Measurements from ENCODE around the gene EPN2. TPM values are rescaled to one million over a fixed set of nuclear protein-coding genes. Genes with fewer than 3 reads are reported as not detected.

Gene EPN2
- total RNA-seq, 1 donor from 2014 or later, result 53.9 TPM

DNA sequence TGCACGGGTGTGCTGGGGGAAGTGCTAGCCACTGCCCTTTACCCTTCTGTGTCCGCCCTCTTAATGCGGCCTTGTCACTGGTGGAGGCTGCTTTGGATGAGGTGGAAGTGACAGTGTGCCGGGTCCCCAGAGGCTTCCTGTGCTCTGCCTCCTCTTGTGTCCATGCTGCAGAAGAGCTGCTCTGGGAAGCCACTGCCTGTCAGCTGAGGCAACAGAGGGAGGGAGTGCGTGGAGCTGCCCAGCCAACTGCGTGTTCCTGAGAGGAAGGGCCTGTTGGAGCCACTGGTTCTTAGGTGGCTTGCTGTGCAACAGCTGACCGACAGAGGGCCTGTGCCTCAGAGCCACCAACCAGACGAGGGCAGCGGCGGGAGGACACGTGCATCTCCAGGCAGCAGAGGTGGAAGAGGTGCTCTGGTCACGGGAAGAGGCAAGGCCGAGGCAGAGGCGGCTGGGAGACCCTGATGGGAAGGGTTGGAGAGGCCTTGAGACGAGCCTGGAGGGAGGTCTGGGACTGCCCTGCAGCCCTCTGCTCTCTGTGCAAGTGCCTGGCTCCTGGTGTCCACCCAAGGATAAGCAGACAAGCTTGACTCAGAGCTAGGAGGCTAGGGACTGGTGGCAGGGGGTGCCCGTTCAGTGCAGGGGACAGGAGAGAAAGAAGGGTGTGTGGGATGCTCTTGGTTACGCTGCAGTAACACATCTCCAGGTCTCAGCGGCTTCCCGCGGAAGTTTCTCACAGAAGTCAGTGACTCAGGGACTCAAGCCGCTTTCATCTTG lies 100.0 kb downstream of the EPN2 start:
- no peak for DNase-seq (ENCODE audit: extremely low spot score, unreplicated experiment)
- Mint-ChIP-seq H3K4me1 (ENCODE audit: unreplicated experiment) (peaks cover 37% of the 10 kb centered on the region), H3K27ac (no peak overlapping the region)

GRCh38 chr17:19337712-19338023 lies 100.5 kb downstream of the EPN2 start:
- DNase-seq (ENCODE audit: extremely low spot score, unreplicated experiment), result no peak
- H3K36me3 Mint-ChIP-seq, result peaks cover 8% of the 10 kb centered on the region
- H3K27ac Mint-ChIP-seq, result no peak overlapping the region
- no peaks in the 10 kb centered on the region for H3K27me3 Mint-ChIP-seq
- H3K9me3 Mint-ChIP-seq, result no peaks in the 10 kb centered on the region
- peaks cover 39% of the 10 kb centered on the region for H3K4me1 Mint-ChIP-seq (ENCODE audit: unreplicated experiment)
- TF ChIP-seq, protein P1, sequence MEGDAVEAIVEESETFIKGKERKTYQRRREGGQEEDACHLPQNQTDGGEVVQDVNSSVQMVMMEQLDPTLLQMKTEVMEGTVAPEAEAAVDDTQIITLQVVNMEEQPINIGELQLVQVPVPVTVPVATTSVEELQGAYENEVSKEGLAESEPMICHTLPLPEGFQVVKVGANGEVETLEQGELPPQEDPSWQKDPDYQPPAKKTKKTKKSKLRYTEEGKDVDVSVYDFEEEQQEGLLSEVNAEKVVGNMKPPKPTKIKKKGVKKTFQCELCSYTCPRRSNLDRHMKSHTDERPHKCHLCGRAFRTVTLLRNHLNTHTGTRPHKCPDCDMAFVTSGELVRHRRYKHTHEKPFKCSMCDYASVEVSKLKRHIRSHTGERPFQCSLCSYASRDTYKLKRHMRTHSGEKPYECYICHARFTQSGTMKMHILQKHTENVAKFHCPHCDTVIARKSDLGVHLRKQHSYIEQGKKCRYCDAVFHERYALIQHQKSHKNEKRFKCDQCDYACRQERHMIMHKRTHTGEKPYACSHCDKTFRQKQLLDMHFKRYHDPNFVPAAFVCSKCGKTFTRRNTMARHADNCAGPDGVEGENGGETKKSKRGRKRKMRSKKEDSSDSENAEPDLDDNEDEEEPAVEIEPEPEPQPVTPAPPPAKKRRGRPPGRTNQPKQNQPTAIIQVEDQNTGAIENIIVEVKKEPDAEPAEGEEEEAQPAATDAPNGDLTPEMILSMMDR (conservative IDR thresholded peaks at IDR 0.05), result no peak
- H3K4me3 Mint-ChIP-seq, result no peak overlapping the region

More for the DNA sequence above, 100.0 kb downstream of the EPN2 start:
- H3K36me3 Mint-ChIP-seq, result peaks cover 8% of the 10 kb centered on the region
- H3K4me3 Mint-ChIP-seq, result no peak overlapping the region
- H3K9me3 Mint-ChIP-seq, result no peaks in the 10 kb centered on the region
- no peaks in the 10 kb centered on the region for H3K27me3 Mint-ChIP-seq
- TF ChIP-seq, protein P1 (conservative IDR thresholded peaks at IDR 0.05), result peak; percentile 34

GRCh38 chr17:19338031-19338990 lies 101.1 kb downstream of the EPN2 start:
- Mint-ChIP-seq H3K36me3 (peaks cover 8% of the 10 kb centered on the region), H3K27me3 (no peaks in the 10 kb centered on the region), H3K9me3 (no peaks in the 10 kb centered on the region), H3K4me3 (no peak overlapping the region), H3K4me1 (ENCODE audit: unreplicated experiment) (peaks cover 39% of the 10 kb centered on the region), H3K27ac (peak overlapping the region; percentile 48)
- no peak for DNase-seq (ENCODE audit: extremely low spot score, unreplicated experiment)
- TF ChIP-seq, protein P1 (conservative IDR thresholded peaks at IDR 0.05), result peak; percentile 76

DNA sequence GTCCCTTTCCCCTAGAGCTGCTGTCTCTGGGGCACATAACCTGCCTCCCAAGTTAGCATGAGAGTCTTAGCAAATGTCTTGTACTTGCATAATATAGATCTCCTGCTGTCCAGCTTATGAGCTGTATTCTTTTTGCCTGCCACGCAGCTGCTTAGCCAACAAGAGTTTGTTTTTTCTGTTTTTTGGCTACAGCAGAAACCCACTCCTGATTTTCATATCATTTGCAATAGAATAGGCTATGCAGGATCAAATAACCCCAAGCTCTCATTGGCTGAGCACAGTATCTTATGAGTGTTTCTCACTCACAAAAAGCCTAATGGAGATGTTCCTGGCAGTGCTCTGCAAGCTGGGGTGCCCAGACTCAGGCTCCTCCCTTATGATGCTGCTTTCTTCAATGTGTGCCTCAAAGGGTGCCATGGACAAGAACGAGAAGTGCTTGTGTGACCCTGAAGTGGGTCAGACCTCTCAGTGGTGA lies 102.2 kb downstream of the EPN2 start:
- no peaks in the 10 kb centered on the region for H3K9me3 Mint-ChIP-seq
- no peak for DNase-seq (ENCODE audit: extremely low spot score, unreplicated experiment)
- H3K27me3 Mint-ChIP-seq, result no peaks in the 10 kb centered on the region

DNA sequence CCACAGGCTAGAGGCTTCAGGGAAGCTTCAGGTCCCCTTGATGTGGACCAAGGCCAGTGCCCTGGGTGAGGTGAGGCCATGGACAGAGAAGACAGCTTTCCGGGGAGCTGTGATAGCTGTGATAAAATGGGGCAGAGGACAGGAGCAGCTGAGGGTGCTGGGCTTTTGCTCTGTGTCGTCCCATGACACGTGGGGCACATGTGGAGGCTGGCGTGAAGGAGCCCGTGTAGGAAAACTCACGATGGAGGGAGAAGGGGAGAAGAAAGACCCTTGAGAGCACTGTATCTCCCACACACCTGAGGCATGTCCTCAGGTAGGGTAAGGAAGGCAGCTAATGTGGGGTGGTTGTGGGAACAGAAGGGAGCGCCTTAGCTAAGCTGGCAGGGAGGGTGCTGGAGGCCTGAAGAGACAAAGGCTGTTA lies 104.1 kb downstream of the EPN2 start:
- Mint-ChIP-seq H3K4me1 (ENCODE audit: unreplicated experiment) (peaks cover 39% of the 10 kb centered on the region), H3K36me3 (peaks cover 4% of the 10 kb centered on the region), H3K27me3 (no peaks in the 10 kb centered on the region), H3K9me3 (no peaks in the 10 kb centered on the region), H3K4me3 (peak overlapping the region; percentile 30), H3K27ac (peak overlapping the region; percentile 55)
- DNase-seq (ENCODE audit: extremely low spot score, unreplicated experiment), result no peak
- TF ChIP-seq, protein P1 (conservative IDR thresholded peaks at IDR 0.05), result no peak

More for the DNA sequence above, 102.2 kb downstream of the EPN2 start:
- Mint-ChIP-seq H3K4me3 (no peak overlapping the region), H3K27ac (peak overlapping the region; percentile 48), H3K4me1 (ENCODE audit: unreplicated experiment) (peaks cover 39% of the 10 kb centered on the region), H3K36me3 (peaks cover 8% of the 10 kb centered on the region)
- TF ChIP-seq, protein P1 (conservative IDR thresholded peaks at IDR 0.05), result no peak
